ENCODE data around the gene SRGAP1.

Gene SRGAP1

GRCh38 chr12:63844391-63845341 is at the start of gene SRGAP1:
TSS of gene SRGAP1 (plus strand) at chr12:63844700. CDS start at chr12:63844817, 117 bp downstream.
- DNase-seq (ENCODE audit: low read depth, low spot score), result no peak

- DNase-seq (ENCODE audit: low read depth, low spot score), result no peak
Observed at GRCh38 chr12:63795032-63795687, 49.3 kb upstream of the SRGAP1 start.

- no peak for DNase-seq (ENCODE audit: low read depth, low spot score)
Observed at GRCh38 chr12:63795944-63796343, 48.6 kb upstream of the SRGAP1 start.

- DNase-seq (ENCODE audit: low read depth, low spot score), result no peak
Observed at GRCh38 chr12:63802012-63802608, 42.4 kb upstream of the SRGAP1 start.

- no peak for DNase-seq (ENCODE audit: low read depth, low spot score)
Observed at GRCh38 chr12:63804746-63805145, 39.8 kb upstream of the SRGAP1 start.

GRCh38 chr12:63805704-63806672 is 38.5 kb upstream of the SRGAP1 start:
- DNase-seq (ENCODE audit: low read depth, low spot score), result no peak

GRCh38 chr12:63808631-63809030 is 35.9 kb upstream of the SRGAP1 start:
- DNase-seq (ENCODE audit: low read depth, low spot score), result no peak

GRCh38 chr12:63809566-63809965 is 34.9 kb upstream of the SRGAP1 start:
- DNase-seq (ENCODE audit: low read depth, low spot score), result no peak

- no peak for DNase-seq (ENCODE audit: low read depth, low spot score)
Observed at GRCh38 chr12:63811334-63811733, 33.2 kb upstream of the SRGAP1 start.

GRCh38 chr12:63811755-63812154 is 32.7 kb upstream of the SRGAP1 start:
- no peak for DNase-seq (ENCODE audit: low read depth, low spot score)

- DNase-seq (ENCODE audit: low read depth, low spot score), result peak; percentile 46
Observed at GRCh38 chr12:63814146-63814772, 30.2 kb upstream of the SRGAP1 start.

GRCh38 chr12:63815482-63815852 is 29.0 kb upstream of the SRGAP1 start:
- DNase-seq (ENCODE audit: low read depth, low spot score), result no peak

- DNase-seq (ENCODE audit: low read depth, low spot score), result no peak
Observed at GRCh38 chr12:63816031-63816430, 28.5 kb upstream of the SRGAP1 start.

- DNase-seq (ENCODE audit: low read depth, low spot score), result no peak
Observed at GRCh38 chr12:63820427-63820826, 24.1 kb upstream of the SRGAP1 start.

- no peak for DNase-seq (ENCODE audit: low read depth, low spot score)
Observed at GRCh38 chr12:63821781-63822251, 22.7 kb upstream of the SRGAP1 start.

- DNase-seq (ENCODE audit: low read depth, low spot score), result no peak
Observed at GRCh38 chr12:63822352-63822751, 22.1 kb upstream of the SRGAP1 start.

GRCh38 chr12:63823040-63823439 is 21.5 kb upstream of the SRGAP1 start:
- no peak for DNase-seq (ENCODE audit: low read depth, low spot score)

GRCh38 chr12:63826006-63826585 is 18.4 kb upstream of the SRGAP1 start:
- DNase-seq (ENCODE audit: low read depth, low spot score), result no peak

- no peak for DNase-seq (ENCODE audit: low read depth, low spot score)
Observed at GRCh38 chr12:63828867-63829266, 15.6 kb upstream of the SRGAP1 start.

GRCh38 chr12:63836046-63836445 is 8.5 kb upstream of the SRGAP1 start:
- DNase-seq (ENCODE audit: low read depth, low spot score), result no peak

All from smooth muscle cell of the brain vasculature (primary cell).